Ureter (tissue), 1 donor: ENCODE results near the gene WDR87. TPM values are rescaled to one million over a fixed set of nuclear protein-coding genes. Genes with fewer than 3 reads are reported as not detected.
"Not testable (repeated sequence)": the region's sequence is repeated elsewhere in the genome, so short reads cannot be mapped to it uniquely, and the experiment has no call there.

ENCODE experiments used
- DNase-seq: peaks from one replicate; pipeline ENCODE4 v3.0.0-alpha.2; 2020; ENCODE audit warnings: low spot score
- total RNA-seq: library from RNA; stranded (reverse); gene quantifications from one replicate; pipeline ENCODE4 v1.2.4, GENCODE V29; 2023
- donor health status: DM: yes; HTN: yes; CAD: no.

Gene WDR87
- total RNA-seq, 1 donor from 2014 or later = not detected

- DNase-seq = peak; percentile 85
Observed at GRCh38 chr19:37931881-37932655, 25.7 kb upstream of the WDR87 start.

GRCh38 chr19:37930416-37930815 lies 24.0 kb upstream of the WDR87 start:
- DNase-seq = no peak

GRCh38 chr19:37929355-37929923 lies 23.0 kb upstream of the WDR87 start:
- DNase-seq = no peak

GRCh38 chr19:37928527-37929286 lies 22.3 kb upstream of the WDR87 start:
- DNase-seq = no peak

DNA sequence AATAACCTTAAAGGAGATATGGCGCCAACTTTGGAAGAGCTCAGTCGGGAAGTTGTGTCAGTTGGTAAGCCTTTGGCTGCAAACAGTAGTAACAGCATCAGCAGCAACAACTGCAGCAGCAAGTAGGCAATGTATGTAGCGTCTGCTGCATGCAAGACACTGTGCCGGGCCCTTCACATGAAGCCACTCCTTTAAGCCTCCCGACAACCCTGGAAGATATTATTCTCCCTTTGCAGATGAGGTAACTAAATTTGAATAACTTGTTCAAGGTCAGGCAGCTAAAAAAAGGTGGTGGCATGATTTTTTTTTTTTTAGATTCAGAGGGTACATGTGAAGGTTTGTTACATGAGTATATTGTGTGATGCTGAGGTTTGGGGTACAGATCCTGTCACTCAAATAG lies 20.3 kb upstream of the WDR87 start:
- no peak for DNase-seq

- DNase-seq = no peak
Observed at GRCh38 chr19:37926255-37926654, 19.9 kb upstream of the WDR87 start.

DNA sequence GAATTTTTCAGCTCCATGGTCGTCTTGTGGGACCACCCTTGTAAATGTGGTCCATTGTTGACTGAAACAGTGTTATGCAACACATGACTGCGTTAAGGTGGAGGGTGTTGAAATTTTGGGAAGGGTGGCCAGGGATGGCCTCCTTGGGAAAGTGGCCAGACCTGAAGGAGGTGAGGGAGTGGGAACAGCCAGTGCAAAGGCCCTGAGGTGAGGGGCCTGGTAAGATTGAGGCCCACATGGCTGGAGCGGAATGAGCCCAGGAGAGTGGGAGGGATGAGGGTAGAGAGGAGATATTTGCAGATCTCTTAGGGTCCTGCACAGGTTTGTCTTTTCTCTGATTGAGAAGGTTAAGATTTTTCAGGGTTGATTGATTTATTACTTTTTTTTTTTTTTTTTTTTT lies 18.8 kb upstream of the WDR87 start:
- DNase-seq = no peak

- not testable (repeated sequence) for DNase-seq
Observed at GRCh38 chr19:37924573-37924972, 18.2 kb upstream of the WDR87 start.

DNA sequence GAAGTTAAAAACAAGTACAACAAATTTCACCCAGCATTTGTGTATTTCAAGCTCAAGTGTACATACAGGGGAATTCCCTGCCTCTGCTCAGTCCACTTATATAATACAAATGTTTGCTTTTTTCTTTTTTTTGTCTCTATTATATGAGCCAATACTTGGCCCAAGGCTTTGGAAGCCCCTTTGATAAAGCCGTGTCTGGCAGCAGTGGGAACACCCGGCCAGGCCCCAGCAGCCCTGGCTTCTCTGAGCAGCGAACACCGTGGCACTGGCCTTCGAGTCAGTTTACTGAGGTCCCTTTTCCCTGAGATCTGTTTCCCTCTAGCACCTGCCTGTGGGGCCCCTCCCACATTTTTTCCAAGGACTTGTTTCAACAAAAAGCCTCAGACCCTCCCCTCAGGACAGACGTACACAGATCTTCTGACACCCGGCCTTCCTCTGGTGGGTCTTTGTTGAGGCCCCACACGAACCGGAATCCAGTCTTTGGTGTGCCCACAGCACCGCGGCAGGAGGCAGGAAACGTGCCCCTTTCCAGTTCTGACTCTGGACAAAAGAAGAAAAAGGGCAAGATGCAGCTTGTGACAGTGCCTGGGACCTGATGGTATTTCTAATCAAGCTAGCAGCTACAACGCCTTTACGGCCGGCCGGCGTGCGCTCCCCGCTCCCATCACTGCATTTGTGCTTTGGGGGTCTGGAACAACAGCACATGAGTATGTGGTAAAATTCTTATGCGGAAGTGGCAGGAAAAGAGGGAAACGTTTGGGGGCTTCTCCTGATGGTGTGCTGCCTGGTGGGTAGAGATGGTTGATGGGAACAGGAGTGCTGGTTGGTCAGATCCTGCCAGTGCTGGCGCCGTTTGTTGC lies 14.4 kb upstream of the WDR87 start:
- DNase-seq = no peak

- DNase-seq = no peak
Observed at GRCh38 chr19:37914908-37915307, 8.5 kb upstream of the WDR87 start.

GRCh38 chr19:37909661-37910199 lies 3.3 kb upstream of the WDR87 start:
- no peak for DNase-seq

GRCh38 chr19:37907735-37908455 lies 1.5 kb upstream of the WDR87 start:
- no peak for DNase-seq

DNA sequence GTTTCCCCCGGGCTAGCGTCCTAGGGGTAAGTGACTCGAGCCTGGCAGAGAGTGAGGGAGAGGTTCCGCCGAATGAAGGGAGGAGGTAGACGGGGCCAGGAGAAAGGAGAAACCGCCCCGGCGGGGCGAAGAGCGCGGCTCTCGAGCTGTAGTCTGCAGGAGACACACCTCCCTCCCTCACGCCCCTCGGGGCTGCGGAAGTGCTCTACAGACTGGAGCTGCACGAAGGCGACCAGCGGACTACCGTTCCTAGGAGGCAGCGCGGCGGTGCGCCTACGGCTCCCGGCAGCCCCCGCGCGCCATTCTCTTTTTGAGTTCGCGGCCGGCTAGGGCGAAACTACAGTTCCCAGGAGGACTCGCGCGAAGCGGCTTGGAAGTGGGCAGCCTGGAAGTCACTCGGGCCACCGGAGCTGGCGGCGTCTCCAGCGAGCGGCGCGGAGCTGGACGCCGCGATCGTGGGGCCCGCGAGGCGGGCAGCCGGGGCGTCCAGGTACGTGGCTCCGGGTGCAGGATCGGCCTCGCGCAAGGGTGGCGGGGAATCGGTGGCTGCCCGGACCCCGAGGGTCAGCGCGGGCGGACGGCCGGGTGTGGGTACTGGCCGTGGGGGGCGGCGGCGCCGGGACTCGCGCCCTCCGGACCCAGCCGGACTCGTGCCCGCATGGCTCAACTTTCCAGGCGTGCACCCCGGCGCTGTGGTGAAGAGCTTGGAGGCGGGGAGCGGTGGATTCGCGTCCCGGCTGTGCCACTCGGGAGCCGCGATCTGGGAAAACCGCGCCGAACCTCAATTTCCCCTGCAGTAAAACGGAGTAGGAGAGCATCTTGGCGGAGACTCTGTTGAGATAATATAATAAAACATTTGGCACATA lies 708 bp upstream of the WDR87 start, which contains the start of gene SIPA1L3:
TSS of gene SIPA1L3 (plus strand) at position 340 of the 866 bp plus-strand sequence. CDS start 174,358 bp downstream, outside the sequence.
- peak; percentile 94 for DNase-seq

DNA sequence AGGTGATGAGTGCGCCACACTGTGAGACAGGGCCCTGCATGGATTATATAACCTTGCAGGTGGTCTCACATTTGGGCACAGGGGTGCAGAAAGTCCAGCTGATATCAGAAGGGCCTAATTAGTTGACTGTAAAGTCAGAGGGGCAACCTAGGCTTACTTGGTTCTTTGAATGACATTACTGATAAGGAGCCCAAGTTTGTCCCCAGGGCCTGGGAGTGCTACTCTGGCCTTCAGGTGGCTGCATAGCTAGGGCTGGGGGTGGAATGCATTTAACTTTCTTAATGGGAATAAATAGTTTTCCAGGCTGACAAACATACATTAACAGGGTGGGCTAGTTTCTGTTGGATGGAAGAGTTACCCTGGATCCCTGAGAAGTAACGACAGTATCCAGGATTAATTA lies 3.3 kb downstream of the WDR87 start:
- no peak for DNase-seq

DNA sequence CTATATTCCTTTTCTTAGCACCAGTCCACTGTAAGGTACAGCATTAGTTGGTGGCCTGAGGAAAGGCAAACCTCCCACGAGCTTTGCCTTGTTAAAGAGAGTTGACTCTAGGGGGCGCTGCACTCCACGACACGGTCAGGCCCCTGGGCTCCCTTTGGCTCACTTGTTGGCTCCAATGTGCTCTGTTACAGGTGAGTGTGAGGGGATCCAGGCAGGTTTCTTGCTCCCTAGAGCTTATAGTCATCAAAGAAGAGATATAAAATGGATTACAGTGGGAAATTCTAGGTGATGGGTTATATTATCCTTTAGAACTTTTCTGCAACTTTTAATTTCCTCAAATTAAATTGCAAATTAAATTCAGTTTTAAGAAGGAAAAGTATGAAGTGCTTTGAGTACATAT lies 3.7 kb downstream of the WDR87 start:
- DNase-seq = peak; percentile 81

- no peak for DNase-seq
Observed at GRCh38 chr19:37899966-37900365, 6.4 kb downstream of the WDR87 start.

DNA sequence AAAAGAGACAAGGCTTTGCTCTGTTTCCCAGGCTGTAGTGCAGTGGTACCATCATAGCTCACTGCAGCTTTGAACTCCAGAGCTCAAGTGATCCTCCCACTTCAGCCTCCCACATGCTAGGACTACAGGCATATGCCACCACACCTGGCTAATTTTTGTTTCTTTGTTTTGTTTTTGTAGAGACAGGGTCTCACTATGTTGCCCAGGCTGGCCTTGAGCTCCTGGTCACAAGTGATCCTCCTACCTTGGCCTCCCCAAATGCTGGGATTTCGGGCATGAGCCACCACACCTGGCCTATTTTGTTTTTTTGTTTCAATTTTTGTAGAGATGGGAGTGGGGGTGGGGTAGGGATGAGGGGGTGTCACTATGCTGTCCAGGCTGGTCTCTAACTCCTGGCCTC lies 6.9 kb downstream of the WDR87 start:
- DNase-seq = no peak

DNA sequence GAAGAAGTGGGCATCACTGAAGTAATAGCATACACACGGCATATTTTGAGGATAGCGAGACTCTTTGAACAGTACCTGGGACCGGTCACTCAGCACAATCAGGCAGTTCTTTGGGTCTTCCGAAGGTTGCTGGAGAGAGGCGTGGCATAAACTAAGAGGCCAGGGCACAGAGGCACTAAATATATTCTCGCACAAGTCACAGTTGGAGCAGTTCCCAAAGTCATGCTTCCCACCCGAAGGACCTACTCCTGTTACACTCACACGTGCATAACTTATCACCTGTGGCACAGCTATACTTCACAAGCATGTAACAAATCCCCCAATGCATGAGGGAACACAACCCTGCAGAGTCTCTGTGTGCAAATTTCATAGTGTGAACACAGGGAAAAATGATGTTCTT lies 10.2 kb downstream of the WDR87 start:
- no peak for DNase-seq

GRCh38 chr19:37893845-37894575 lies 12.4 kb downstream of the WDR87 start:
- no peak for DNase-seq
